HEK293 (cell line): ENCODE data around the gene RCC1.

Experiments
- CTCF ChIA-PET: fragments of 350-600 bp; formaldehyde crosslinking; extraction: SDS; loops from one replicate; lab custom pipeline; 2021; ENCODE audit warnings: antibody characterized with exemption; lab: Yijun Ruan, JAX
- POLR2A ChIA-PET: fragments of 300-600 bp; formaldehyde crosslinking; extraction: SDS; loops from one replicate; lab custom pipeline; 2020; ENCODE audit warnings: antibody characterized with exemption, inconsistent platforms; lab: Yijun Ruan, JAX
- H3K27ac ChIP-seq: fragments of 200-500 bp; sonication (Bioruptor generic); 2 replicates; pipeline ENCODE4 v1.5.1; 2014; ENCODE audit warnings: low read depth, low read length, control low read depth, inconsistent platforms; ENCODE audit errors: extremely low read depth
- H3K36me3 ChIP-seq, 2 experiments: fragments of 200-500 bp in 1 of 2; sonication (Bioruptor generic) in 1 of 2; 1 replicate in 1 of 2; 2 replicates in 1 of 2; pipeline ENCODE4 v1.5.1; 2014 to 2017; ENCODE audit warnings: inconsistent platforms in 2 of 2, low read length in 2 of 2; ENCODE audit not compliant: control insufficient read depth in 2 of 2, insufficient read depth in 1 of 2
- H3K4me1 ChIP-seq: fragments of 200-500 bp; sonication (Bioruptor generic); 2 replicates; pipeline ENCODE4 v1.5.1; 2014; ENCODE audit warnings: mild to moderate bottlenecking, low read length, inconsistent platforms; ENCODE audit not compliant: control insufficient read depth, insufficient read depth
- H3K4me3 ChIP-seq: 2 replicates; pipeline ENCODE4 v1.5.1; 2011; ENCODE audit warnings: low read depth, mild to moderate bottlenecking, control low read depth, low read length, moderate library complexity
- H3K9me3 ChIP-seq: fragments of 200-500 bp; sonication (Bioruptor generic); 2 replicates; pipeline ENCODE4 v1.5.1; 2014; ENCODE audit warnings: low read depth, low read length, inconsistent platforms; ENCODE audit not compliant: control insufficient read depth, insufficient read depth
- HIC1 ChIP-seq: fragments of 450-650 bp; formaldehyde crosslinking; IDR thresholded peaks from 2 replicates; pipeline ENCODE4 v1.5.1; 2016; ENCODE audit warnings: missing biosample characterization, missing genetic modification characterization
- HOXD13 ChIP-seq: sonication (generic); formaldehyde crosslinking; IDR thresholded peaks from 2 replicates; pipeline ENCODE4 v1.8.0; 2022; ENCODE audit warnings: missing genetic modification reagents, borderline replicate concordance
- IKZF3 ChIP-seq: fragments of 450-650 bp; IDR thresholded peaks from 2 replicates; pipeline ENCODE4 v1.5.0; 2018; ENCODE audit warnings: missing biosample characterization, mild to moderate bottlenecking, missing genetic modification characterization, moderate library complexity
- MZF1 ChIP-seq: fragments of 450-650 bp; formaldehyde crosslinking; IDR thresholded peaks from 2 replicates; pipeline ENCODE4 v1.5.1; 2017; ENCODE audit warnings: missing biosample characterization, missing genetic modification characterization, borderline replicate concordance
- OSR2 ChIP-seq: fragments of 450-650 bp; formaldehyde crosslinking; IDR thresholded peaks from 2 replicates; pipeline ENCODE4 v1.5.1; 2016; ENCODE audit warnings: missing biosample characterization, missing genetic modification characterization
- SALL2 ChIP-seq: fragments of 450-650 bp; formaldehyde crosslinking; IDR thresholded peaks from 2 replicates; pipeline ENCODE4 v1.5.0; 2017; ENCODE audit warnings: missing biosample characterization, mild to moderate bottlenecking, missing genetic modification characterization, borderline replicate concordance
- ZFP41 ChIP-seq: fragments of 450-650 bp; formaldehyde crosslinking; IDR thresholded peaks from 2 replicates; pipeline ENCODE4 v1.5.1; 2016; ENCODE audit warnings: missing biosample characterization, missing genetic modification characterization, borderline replicate concordance
- ZNF513 ChIP-seq: fragments of 450-650 bp; IDR thresholded peaks from 2 replicates; pipeline ENCODE4 v1.5.1; 2018; ENCODE audit warnings: missing biosample characterization, missing genetic modification characterization
- ZNF660 ChIP-seq: fragments of 450-650 bp; IDR thresholded peaks from 2 replicates; pipeline ENCODE4 v1.5.1; 2018; ENCODE audit warnings: missing biosample characterization, mild to moderate bottlenecking, missing genetic modification characterization
- ZNF747 ChIP-seq: fragments of 450-650 bp; formaldehyde crosslinking; IDR thresholded peaks from 2 replicates; pipeline ENCODE4 v1.5.1; 2016; ENCODE audit warnings: missing biosample characterization, missing genetic modification characterization
- ZNF76 ChIP-seq: fragments of 450-650 bp; formaldehyde crosslinking; IDR thresholded peaks from 2 replicates; pipeline ENCODE4; 2016; ENCODE audit warnings: low read depth, missing biosample characterization, missing genetic modification characterization, borderline replicate concordance
- ZNF792 ChIP-seq: fragments of 450-650 bp; formaldehyde crosslinking; IDR thresholded peaks from 2 replicates; pipeline ENCODE4 v1.5.1; 2016; ENCODE audit warnings: missing biosample characterization, missing genetic modification characterization
- TF ChIP-seq, protein P1 (sequence below): fragments of 450-650 bp; formaldehyde crosslinking; IDR thresholded peaks from 2 replicates; pipeline ENCODE4 v1.5.1; 2016; ENCODE audit warnings: missing biosample characterization, missing genetic modification characterization
- TF ChIP-seq, protein P2 (sequence below): fragments of 450-650 bp; formaldehyde crosslinking; IDR thresholded peaks from 2 replicates; pipeline ENCODE4 v1.5.1; 2016; ENCODE audit warnings: missing biosample characterization, missing genetic modification characterization, borderline replicate concordance

RCC1 gene

DNA sequence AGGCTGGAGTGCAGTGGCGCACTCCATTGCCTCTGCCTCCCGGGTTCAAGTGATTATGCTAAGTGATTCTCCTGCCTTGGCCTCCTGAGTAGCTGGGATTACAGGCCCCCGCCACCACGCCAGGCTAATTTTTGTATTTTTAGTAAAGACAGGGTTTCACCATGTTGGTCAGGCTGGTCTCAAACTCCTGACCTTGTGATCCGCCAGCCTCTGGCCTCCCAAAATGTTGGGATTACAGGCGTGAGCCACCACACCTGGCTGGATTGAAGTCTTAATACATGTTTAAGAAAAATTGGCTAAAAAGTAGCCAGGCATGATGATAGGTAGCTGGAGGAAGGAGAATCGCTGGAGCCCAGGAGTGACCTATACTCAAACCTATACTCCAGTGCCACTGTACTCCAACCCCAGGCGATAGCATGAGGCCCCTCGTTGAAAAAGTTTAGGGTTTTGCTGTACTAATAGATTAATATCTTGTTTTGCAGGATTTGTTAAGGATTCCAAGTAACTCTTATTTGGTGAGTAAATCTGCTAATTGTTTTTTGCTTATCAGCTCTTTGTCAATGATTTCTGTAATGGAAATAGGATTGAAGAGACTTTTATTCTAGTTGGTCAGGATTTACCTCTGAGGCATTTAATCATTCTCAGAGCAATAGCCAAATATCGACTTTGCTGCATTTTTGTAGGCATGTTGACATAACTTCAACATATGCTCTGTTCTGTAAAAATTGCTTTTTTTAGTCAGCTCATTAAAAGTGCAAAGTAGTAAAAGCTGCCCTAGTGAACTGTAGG lies 2.0 kb downstream of the RCC1 start:
- Histone ChIP-seq H3K4me3 (peak overlapping the region; percentile 79), H3K9me3 (no peaks in the 10 kb centered on the region), H3K27ac (peak overlapping the region; percentile 86; the same call in 1 of the 2 replicates), H3K36me3 (peaks cover 9 to 65% of the 10 kb centered on the region in 2 experiments; a peak in 2 of 3 replicates), H3K4me1 (no peaks in the 10 kb centered on the region; the same call in 1 of the 2 replicates)
- TF ChIP-seq, protein P1, sequence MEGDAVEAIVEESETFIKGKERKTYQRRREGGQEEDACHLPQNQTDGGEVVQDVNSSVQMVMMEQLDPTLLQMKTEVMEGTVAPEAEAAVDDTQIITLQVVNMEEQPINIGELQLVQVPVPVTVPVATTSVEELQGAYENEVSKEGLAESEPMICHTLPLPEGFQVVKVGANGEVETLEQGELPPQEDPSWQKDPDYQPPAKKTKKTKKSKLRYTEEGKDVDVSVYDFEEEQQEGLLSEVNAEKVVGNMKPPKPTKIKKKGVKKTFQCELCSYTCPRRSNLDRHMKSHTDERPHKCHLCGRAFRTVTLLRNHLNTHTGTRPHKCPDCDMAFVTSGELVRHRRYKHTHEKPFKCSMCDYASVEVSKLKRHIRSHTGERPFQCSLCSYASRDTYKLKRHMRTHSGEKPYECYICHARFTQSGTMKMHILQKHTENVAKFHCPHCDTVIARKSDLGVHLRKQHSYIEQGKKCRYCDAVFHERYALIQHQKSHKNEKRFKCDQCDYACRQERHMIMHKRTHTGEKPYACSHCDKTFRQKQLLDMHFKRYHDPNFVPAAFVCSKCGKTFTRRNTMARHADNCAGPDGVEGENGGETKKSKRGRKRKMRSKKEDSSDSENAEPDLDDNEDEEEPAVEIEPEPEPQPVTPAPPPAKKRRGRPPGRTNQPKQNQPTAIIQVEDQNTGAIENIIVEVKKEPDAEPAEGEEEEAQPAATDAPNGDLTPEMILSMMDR (tag by site-specific recombination): no peak
- TF ChIP-seq ZNF792 (no peak), OSR2 (no peak), SALL2 (tag by site-specific recombination) (no peak), HIC1 (tag by site-specific recombination) (no peak), ZNF76 (tag by site-specific recombination) (no peak), ZNF747 (tag by site-specific recombination) (no peak), ZFP41 (tag by site-specific recombination) (no peak)
- ChIA-PET POLR2A (interaction anchor here (0.7 to 4.0 kb wide), 6 partner anchors 8 to 232 kb away, joined by 3 to 34 read pairs (median 6); no protein-coding TSS in a partner anchor), CTCF (interaction anchor here (0.7 to 1.1 kb wide), 3 partner anchors 9 to 1061 kb away, joined by 3 to 6 read pairs (median 3); no protein-coding TSS in a partner anchor)

- Histone ChIP-seq H3K27ac (peak overlapping the region; percentile 86; the same call in 1 of the 2 replicates), H3K4me3 (no peak overlapping the region), H3K36me3 (peaks cover 12 to 71% of the 10 kb centered on the region in 2 experiments; a peak in 2 of 3 replicates), H3K9me3 (no peaks in the 10 kb centered on the region), H3K4me1 (no peaks in the 10 kb centered on the region; the same call in 1 of the 2 replicates)
- ChIA-PET POLR2A (interaction anchor here (0.7 to 4.0 kb wide), 5 partner anchors 8 to 101 kb away, joined by 3 to 34 read pairs (median 8); no protein-coding TSS in a partner anchor), CTCF (interaction anchor here (0.6 to 1.1 kb wide), 3 partner anchors 9 to 1275 kb away, joined by 3 to 6 read pairs (median 3); no protein-coding TSS in a partner anchor)
- no peak for TF ChIP-seq HOXD13
- TF ChIP-seq IKZF3: peak; percentile 27; the same call in 1 of the 2 replicates
These were observed 2.6 kb downstream of the RCC1 start for GRCh38 chr1:28508435-28508754.

DNA sequence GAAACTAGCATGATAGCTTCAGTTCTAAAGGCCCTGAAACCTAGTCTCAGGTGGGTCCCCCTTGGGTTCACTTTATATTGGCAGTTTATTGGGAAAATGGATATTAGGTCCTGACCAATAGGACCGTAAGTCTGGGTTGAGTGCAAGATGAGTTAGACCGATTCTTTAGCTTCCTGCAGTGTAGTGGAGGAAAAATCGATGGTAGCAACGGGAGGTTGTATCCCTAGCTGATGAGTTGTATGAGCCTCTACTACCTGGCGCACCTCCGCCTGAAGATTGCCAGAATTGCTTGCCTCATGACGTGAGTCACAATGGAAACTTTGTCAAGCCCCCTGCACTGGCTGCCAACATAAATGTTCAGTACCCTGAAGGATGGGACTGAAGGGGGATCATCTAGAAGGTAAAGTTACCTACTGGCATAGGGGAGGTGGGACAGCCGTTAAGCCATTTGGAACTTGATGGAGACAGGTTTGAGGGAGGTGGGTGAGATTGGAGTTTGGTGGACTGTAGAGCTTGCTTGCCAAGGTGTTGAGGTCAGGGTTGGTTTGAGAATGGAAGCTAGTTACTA lies 3.9 kb downstream of the RCC1 start:
- TF ChIP-seq MZF1 (tag by site-specific recombination): peak; percentile 51; the same call in 1 of the 2 replicates
- TF ChIP-seq ZNF660 (tag by site-specific recombination): 0 out of 2 replicates have a peak, but pooled peaks have one; percentile 20
- 0 out of 2 replicates have a peak, but pooled peaks have one; percentile 20 for TF ChIP-seq ZNF513
- TF ChIP-seq, protein P2, sequence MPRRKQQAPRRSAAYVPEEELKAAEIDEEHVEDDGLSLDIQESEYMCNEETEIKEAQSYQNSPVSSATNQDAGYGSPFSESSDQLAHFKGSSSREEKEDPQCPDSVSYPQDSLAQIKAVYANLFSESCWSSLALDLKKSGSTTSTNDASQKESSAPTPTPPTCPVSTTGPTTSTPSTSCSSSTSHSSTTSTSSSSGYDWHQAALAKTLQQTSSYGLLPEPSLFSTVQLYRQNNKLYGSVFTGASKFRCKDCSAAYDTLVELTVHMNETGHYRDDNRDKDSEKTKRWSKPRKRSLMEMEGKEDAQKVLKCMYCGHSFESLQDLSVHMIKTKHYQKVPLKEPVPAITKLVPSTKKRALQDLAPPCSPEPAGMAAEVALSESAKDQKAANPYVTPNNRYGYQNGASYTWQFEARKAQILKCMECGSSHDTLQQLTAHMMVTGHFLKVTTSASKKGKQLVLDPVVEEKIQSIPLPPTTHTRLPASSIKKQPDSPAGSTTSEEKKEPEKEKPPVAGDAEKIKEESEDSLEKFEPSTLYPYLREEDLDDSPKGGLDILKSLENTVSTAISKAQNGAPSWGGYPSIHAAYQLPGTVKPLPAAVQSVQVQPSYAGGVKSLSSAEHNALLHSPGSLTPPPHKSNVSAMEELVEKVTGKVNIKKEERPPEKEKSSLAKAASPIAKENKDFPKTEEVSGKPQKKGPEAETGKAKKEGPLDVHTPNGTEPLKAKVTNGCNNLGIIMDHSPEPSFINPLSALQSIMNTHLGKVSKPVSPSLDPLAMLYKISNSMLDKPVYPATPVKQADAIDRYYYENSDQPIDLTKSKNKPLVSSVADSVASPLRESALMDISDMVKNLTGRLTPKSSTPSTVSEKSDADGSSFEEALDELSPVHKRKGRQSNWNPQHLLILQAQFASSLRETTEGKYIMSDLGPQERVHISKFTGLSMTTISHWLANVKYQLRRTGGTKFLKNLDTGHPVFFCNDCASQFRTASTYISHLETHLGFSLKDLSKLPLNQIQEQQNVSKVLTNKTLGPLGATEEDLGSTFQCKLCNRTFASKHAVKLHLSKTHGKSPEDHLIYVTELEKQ (tag by site-specific recombination): no peak
- Histone ChIP-seq H3K27ac (peak overlapping the region; percentile 4; the same call in 1 of the 2 replicates), H3K4me3 (no peak overlapping the region), H3K9me3 (no peaks in the 10 kb centered on the region), H3K4me1 (no peaks in the 10 kb centered on the region; the same call in 1 of the 2 replicates), H3K36me3 (peaks cover 15 to 79% of the 10 kb centered on the region in 2 experiments; a peak in 2 of 3 replicates)
- ChIA-PET CTCF (no interaction called here), POLR2A (interaction anchor here (0.6 to 2.1 kb wide), 8 partner anchors 10 to 261 kb away, joined by 3 to 16 read pairs (median 4); partner anchors contain the start of gene MED18)
